SK-N-SH treated with all-trans-retinoic acid at 6 μM for 48 hours (cell line): ENCODE measurements around the gene OLFML2B.

Experiments used
- ATAC-seq: fragments of 200-7000 bp; cut with Tn5 transposase; 3 replicates; pipeline ENCODE4 v1.9.1; 2020; ENCODE audit warnings: mild to moderate bottlenecking, moderate library complexity
- ARNTL ChIP-seq: fragments of 450-650 bp; formaldehyde crosslinking; IDR thresholded peaks from 2 replicates; pipeline ENCODE4 v1.5.0; 2020; ENCODE audit warnings: low read depth, mild to moderate bottlenecking, moderate library complexity, borderline replicate concordance
- BACH2 ChIP-seq: fragments of 250-450 bp; sonication (Bioruptor Pico); IDR thresholded peaks from 2 replicates; pipeline ENCODE4 v1.9.0; 2021; ENCODE audit warnings: mild to moderate bottlenecking, borderline replicate concordance
- CSDC2 ChIP-seq: fragments of 250-450 bp; sonication (Bioruptor Pico); IDR thresholded peaks from 2 replicates; pipeline ENCODE4 v1.5.0; 2020; ENCODE audit warnings: mild to moderate bottlenecking, moderate library complexity
- GLIS3 ChIP-seq: fragments of 250-450 bp; sonication (Bioruptor Pico); IDR thresholded peaks from 2 replicates; pipeline ENCODE4 v1.5.0; 2020; ENCODE audit warnings: mild to moderate bottlenecking, moderate library complexity
- ISL1 ChIP-seq: fragments of 250-450 bp; sonication (Bioruptor Pico); IDR thresholded peaks from 2 replicates; pipeline ENCODE4 v2.1.2; 2022; ENCODE audit warnings: mild to moderate bottlenecking, moderate library complexity
- OSR1 ChIP-seq: fragments of 250-450 bp; sonication (Bioruptor Pico); IDR thresholded peaks from 2 replicates; pipeline ENCODE4 v1.8.0; 2022; ENCODE audit warnings: moderate library complexity, mild to moderate bottlenecking, inconsistent platforms
- PPARA ChIP-seq: fragments of 250-450 bp; sonication (Bioruptor Pico); IDR thresholded peaks from 2 replicates; pipeline ENCODE4 v1.5.0; 2020; ENCODE audit warnings: mild to moderate bottlenecking, borderline replicate concordance
- RARB ChIP-seq: fragments of 250-450 bp; sonication (Bioruptor Pico); IDR thresholded peaks from 2 replicates; pipeline ENCODE4 v1.8.0; 2021; ENCODE audit warnings: mild to moderate bottlenecking, moderate library complexity
- SNAI2 ChIP-seq: fragments of 250-450 bp; sonication (Bioruptor Pico); IDR thresholded peaks from 2 replicates; pipeline ENCODE4 v1.5.0; 2020; ENCODE audit warnings: mild to moderate bottlenecking, moderate library complexity
- TCF4 ChIP-seq: fragments of 250-450 bp; sonication (Bioruptor Pico); IDR thresholded peaks from 2 replicates; pipeline ENCODE4 v1.8.0; 2021; ENCODE audit warnings: mild to moderate bottlenecking, moderate library complexity, borderline replicate concordance
- TOX ChIP-seq: fragments of 250-450 bp; sonication (Bioruptor Pico); IDR thresholded peaks from 2 replicates; pipeline ENCODE4 v1.8.0; 2021; ENCODE audit warnings: mild to moderate bottlenecking, moderate library complexity, borderline replicate concordance
- ZC3H10 ChIP-seq: fragments of 250-450 bp; sonication (Bioruptor Pico); IDR thresholded peaks from 2 replicates; pipeline ENCODE4 v1.5.1; 2021; ENCODE audit warnings: mild to moderate bottlenecking, moderate library complexity
- ZFP3 ChIP-seq: fragments of 250-450 bp; sonication (Bioruptor Pico); IDR thresholded peaks from 2 replicates; pipeline ENCODE4 v1.5.0; 2020; ENCODE audit warnings: mild to moderate bottlenecking, moderate library complexity
- ZFP30 ChIP-seq: fragments of 450-650 bp; formaldehyde crosslinking; IDR thresholded peaks from 2 replicates; pipeline ENCODE4 v1.5.0; 2022; ENCODE audit warnings: mild to moderate bottlenecking, moderate library complexity
- ZNF565 ChIP-seq: fragments of 450-650 bp; formaldehyde crosslinking; conservative IDR thresholded peaks from 2 replicates; pipeline ENCODE4 v1.5.0; 2020; ENCODE audit warnings: low read depth, mild to moderate bottlenecking, moderate library complexity
- ZNF70 ChIP-seq: fragments of 450-650 bp; formaldehyde crosslinking; IDR thresholded peaks from 2 replicates; pipeline ENCODE4 v1.5.0; 2020; ENCODE audit warnings: mild to moderate bottlenecking, moderate library complexity
- ZNF8 ChIP-seq: fragments of 450-650 bp; formaldehyde crosslinking; IDR thresholded peaks from 2 replicates; pipeline ENCODE4 v1.5.0; 2020; ENCODE audit warnings: mild to moderate bottlenecking, moderate library complexity
- TF ChIP-seq, protein P1 (sequence below): fragments of 250-450 bp; sonication (Bioruptor Pico); IDR thresholded peaks from 2 replicates; pipeline ENCODE4 v1.8.0; 2021; ENCODE audit warnings: low read depth, mild to moderate bottlenecking, moderate library complexity, borderline replicate concordance
- TF ChIP-seq, protein P2 (sequence below): fragments of 250-450 bp; sonication (Bioruptor Pico); IDR thresholded peaks from 2 replicates; pipeline ENCODE4 v1.5.0; 2020; ENCODE audit warnings: mild to moderate bottlenecking, moderate library complexity
- TF ChIP-seq, protein P3 (sequence below): fragments of 250-450 bp; sonication (Bioruptor Pico); IDR thresholded peaks from 2 replicates; pipeline ENCODE4 v1.5.1; 2020; ENCODE audit warnings: low read depth, mild to moderate bottlenecking, moderate library complexity
- TF ChIP-seq, protein P4 (sequence below): fragments of 250-450 bp; sonication (Bioruptor Pico); IDR thresholded peaks from 2 replicates; pipeline ENCODE4 v1.8.0; 2020; ENCODE audit warnings: mild to moderate bottlenecking, moderate library complexity, borderline replicate concordance

Gene OLFML2B

DNA sequence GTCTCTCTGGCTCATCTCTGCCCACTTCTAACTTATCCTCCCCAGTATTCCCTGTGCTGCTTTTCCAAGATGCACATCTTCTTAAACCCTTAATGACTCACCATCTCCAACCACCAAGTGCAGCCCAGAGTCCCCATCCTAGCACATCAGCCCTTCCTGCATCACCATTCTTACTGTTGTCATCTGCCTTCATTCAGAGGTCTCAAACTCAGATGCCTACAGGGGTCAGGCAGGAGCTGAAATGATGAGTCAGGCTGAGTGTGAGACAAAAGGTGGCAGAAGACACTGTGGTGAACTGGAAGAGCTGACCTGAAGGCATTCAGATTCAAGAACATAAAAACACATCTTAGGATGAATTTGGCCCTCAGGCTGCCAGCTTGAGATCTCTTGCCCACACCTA lies 34.6 kb downstream of the OLFML2B start:
- TF ChIP-seq TCF4 (CRISPR knock-in tag) (no peak), OSR1 (no peak), ZNF8 (CRISPR knock-in tag) (no peak)
- TF ChIP-seq, protein P1, sequence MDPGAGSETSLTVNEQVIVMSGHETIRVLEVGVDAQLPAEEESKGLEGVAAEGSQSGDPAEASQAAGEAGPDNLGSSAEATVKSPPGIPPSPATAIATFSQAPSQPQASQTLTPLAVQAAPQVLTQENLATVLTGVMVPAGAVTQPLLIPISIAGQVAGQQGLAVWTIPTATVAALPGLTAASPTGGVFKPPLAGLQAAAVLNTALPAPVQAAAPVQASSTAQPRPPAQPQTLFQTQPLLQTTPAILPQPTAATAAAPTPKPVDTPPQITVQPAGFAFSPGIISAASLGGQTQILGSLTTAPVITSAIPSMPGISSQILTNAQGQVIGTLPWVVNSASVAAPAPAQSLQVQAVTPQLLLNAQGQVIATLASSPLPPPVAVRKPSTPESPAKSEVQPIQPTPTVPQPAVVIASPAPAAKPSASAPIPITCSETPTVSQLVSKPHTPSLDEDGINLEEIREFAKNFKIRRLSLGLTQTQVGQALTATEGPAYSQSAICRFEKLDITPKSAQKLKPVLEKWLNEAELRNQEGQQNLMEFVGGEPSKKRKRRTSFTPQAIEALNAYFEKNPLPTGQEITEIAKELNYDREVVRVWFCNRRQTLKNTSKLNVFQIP (CRISPR knock-in tag): no peak
- ATAC-seq: peak; percentile 48

DNA sequence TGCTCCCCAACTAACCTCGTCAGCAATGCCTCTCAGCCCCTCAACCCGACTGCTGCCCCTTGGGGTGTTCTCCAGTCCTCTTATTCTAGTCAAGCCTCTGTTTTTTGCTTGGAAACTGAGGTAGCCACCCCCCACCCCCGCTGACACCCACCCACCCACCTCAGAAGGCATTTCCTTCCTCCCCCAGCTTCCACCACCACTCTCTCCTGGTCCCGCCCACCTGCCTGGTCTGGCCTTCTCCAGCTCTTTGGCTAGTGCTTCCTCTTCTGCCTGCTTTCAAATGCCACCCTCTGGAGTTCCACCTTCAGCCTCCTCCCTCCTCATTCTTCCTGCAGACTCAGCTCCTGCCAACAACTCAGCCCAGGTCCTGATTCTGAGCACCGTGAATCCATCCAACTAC lies 35.3 kb downstream of the OLFML2B start:
- TF ChIP-seq RARB (CRISPR knock-in tag) (no peak), OSR1 (no peak), ZFP30 (CRISPR knock-in tag) (no peak), SNAI2 (CRISPR knock-in tag) (no peak), CSDC2 (CRISPR knock-in tag) (no peak), GLIS3 (no peak), ISL1 (CRISPR knock-in tag) (no peak), ZNF565 (CRISPR knock-in tag) (no peak), ZNF8 (CRISPR knock-in tag) (no peak), BACH2 (CRISPR knock-in tag) (no peak), TOX (CRISPR knock-in tag) (no peak), ZC3H10 (no peak), PPARA (CRISPR knock-in tag) (no peak)
- TF ChIP-seq, protein P2, sequence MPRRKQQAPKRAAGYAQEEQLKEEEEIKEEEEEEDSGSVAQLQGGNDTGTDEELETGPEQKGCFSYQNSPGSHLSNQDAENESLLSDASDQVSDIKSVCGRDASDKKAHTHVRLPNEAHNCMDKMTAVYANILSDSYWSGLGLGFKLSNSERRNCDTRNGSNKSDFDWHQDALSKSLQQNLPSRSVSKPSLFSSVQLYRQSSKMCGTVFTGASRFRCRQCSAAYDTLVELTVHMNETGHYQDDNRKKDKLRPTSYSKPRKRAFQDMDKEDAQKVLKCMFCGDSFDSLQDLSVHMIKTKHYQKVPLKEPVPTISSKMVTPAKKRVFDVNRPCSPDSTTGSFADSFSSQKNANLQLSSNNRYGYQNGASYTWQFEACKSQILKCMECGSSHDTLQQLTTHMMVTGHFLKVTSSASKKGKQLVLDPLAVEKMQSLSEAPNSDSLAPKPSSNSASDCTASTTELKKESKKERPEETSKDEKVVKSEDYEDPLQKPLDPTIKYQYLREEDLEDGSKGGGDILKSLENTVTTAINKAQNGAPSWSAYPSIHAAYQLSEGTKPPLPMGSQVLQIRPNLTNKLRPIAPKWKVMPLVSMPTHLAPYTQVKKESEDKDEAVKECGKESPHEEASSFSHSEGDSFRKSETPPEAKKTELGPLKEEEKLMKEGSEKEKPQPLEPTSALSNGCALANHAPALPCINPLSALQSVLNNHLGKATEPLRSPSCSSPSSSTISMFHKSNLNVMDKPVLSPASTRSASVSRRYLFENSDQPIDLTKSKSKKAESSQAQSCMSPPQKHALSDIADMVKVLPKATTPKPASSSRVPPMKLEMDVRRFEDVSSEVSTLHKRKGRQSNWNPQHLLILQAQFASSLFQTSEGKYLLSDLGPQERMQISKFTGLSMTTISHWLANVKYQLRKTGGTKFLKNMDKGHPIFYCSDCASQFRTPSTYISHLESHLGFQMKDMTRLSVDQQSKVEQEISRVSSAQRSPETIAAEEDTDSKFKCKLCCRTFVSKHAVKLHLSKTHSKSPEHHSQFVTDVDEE (CRISPR knock-in tag): no peak
- TF ChIP-seq, protein P1 (CRISPR knock-in tag): no peak
- TF ChIP-seq, protein P3, sequence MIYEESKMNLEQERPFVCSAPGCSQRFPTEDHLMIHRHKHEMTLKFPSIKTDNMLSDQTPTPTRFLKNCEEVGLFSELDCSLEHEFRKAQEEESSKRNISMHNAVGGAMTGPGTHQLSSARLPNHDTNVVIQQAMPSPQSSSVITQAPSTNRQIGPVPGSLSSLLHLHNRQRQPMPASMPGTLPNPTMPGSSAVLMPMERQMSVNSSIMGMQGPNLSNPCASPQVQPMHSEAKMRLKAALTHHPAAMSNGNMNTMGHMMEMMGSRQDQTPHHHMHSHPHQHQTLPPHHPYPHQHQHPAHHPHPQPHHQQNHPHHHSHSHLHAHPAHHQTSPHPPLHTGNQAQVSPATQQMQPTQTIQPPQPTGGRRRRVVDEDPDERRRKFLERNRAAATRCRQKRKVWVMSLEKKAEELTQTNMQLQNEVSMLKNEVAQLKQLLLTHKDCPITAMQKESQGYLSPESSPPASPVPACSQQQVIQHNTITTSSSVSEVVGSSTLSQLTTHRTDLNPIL (CRISPR knock-in tag): no peak
- TF ChIP-seq, all 23 proteins: peak for 0
- no peak for ATAC-seq

DNA sequence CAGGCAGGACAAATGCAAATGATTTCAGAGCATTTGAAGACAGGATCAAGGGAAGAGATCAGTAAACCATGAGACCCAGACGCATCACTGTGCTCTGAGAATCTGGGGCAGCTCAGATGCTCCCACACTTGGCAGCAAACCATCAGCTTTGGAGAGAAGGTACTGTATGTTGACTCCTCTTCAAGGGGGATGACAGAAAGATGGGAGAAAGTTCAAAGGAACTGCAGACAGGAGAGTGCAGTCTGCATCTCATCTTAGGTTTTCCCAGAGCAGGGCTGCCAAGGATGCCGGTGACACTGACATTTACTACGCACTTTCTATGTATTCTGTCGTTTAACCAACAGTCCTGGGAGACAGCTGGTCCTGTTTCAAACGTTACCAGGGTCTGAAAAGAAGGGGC lies 35.8 kb downstream of the OLFML2B start:
- no peak for ATAC-seq
- TF ChIP-seq TOX (CRISPR knock-in tag): no peak
- no peak for TF ChIP-seq ZNF70 (CRISPR knock-in tag)
- no peak for TF ChIP-seq ZNF565 (CRISPR knock-in tag)
- TF ChIP-seq TCF4 (CRISPR knock-in tag): no peak
- no peak for TF ChIP-seq ARNTL (CRISPR knock-in tag)
- TF ChIP-seq OSR1: no peak
- TF ChIP-seq, protein P3 (CRISPR knock-in tag): no peak
- no peak for TF ChIP-seq ZFP3 (CRISPR knock-in tag)
- TF ChIP-seq CSDC2 (CRISPR knock-in tag): no peak
- TF ChIP-seq BACH2 (CRISPR knock-in tag): no peak
- no peak for TF ChIP-seq ZNF8 (CRISPR knock-in tag)
- no peak for TF ChIP-seq PPARA (CRISPR knock-in tag)
- no peak for TF ChIP-seq ISL1 (CRISPR knock-in tag)
- TF ChIP-seq, protein P2 (CRISPR knock-in tag): no peak
- TF ChIP-seq, protein P4, sequence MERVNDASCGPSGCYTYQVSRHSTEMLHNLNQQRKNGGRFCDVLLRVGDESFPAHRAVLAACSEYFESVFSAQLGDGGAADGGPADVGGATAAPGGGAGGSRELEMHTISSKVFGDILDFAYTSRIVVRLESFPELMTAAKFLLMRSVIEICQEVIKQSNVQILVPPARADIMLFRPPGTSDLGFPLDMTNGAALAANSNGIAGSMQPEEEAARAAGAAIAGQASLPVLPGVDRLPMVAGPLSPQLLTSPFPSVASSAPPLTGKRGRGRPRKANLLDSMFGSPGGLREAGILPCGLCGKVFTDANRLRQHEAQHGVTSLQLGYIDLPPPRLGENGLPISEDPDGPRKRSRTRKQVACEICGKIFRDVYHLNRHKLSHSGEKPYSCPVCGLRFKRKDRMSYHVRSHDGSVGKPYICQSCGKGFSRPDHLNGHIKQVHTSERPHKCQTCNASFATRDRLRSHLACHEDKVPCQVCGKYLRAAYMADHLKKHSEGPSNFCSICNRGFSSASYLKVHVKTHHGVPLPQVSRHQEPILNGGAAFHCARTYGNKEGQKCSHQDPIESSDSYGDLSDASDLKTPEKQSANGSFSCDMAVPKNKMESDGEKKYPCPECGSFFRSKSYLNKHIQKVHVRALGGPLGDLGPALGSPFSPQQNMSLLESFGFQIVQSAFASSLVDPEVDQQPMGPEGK (CRISPR knock-in tag): no peak
- TF ChIP-seq ZC3H10: no peak
